ENCODE data around the gene TMEM259. TPM values are rescaled to one million over a fixed set of nuclear protein-coding genes. Genes with fewer than 3 reads are reported as not detected.

The TMEM259 gene
- total and polyA plus RNA-seq, 2 experiments from 2014 or later: 82.8 to 196 TPM

GRCh38 chr19:990119-990571 lies 30.8 kb downstream of the TMEM259 start:
- H3K27ac ChIP-seq (ENCODE audit: low read depth): no peak overlapping the region
- no peak for ATAC-seq
- no peaks in the 10 kb centered on the region for H3K9me3 Mint-ChIP-seq

More at GRCh38 chr19:990119-990571, 30.8 kb downstream of the TMEM259 start:
- peaks cover 43% of the 10 kb centered on the region for H3K36me3 Mint-ChIP-seq (ENCODE audit: low read depth)
- peaks cover 5% of the 10 kb centered on the region; the same call in 1 of the 2 replicates for H3K36me3 ChIP-seq (ENCODE audit: insufficient read depth)
- no peak overlapping the region; the same call in 2 of the 3 replicates for H3K4me3 Mint-ChIP-seq
- H3K27ac Mint-ChIP-seq: no peak overlapping the region
- no peak for DNase-seq (ENCODE audit: low spot score)
- H3K27me3 ChIP-seq (ENCODE audit: insufficient read depth): no peaks in the 10 kb centered on the region
- TF ChIP-seq, protein P1, sequence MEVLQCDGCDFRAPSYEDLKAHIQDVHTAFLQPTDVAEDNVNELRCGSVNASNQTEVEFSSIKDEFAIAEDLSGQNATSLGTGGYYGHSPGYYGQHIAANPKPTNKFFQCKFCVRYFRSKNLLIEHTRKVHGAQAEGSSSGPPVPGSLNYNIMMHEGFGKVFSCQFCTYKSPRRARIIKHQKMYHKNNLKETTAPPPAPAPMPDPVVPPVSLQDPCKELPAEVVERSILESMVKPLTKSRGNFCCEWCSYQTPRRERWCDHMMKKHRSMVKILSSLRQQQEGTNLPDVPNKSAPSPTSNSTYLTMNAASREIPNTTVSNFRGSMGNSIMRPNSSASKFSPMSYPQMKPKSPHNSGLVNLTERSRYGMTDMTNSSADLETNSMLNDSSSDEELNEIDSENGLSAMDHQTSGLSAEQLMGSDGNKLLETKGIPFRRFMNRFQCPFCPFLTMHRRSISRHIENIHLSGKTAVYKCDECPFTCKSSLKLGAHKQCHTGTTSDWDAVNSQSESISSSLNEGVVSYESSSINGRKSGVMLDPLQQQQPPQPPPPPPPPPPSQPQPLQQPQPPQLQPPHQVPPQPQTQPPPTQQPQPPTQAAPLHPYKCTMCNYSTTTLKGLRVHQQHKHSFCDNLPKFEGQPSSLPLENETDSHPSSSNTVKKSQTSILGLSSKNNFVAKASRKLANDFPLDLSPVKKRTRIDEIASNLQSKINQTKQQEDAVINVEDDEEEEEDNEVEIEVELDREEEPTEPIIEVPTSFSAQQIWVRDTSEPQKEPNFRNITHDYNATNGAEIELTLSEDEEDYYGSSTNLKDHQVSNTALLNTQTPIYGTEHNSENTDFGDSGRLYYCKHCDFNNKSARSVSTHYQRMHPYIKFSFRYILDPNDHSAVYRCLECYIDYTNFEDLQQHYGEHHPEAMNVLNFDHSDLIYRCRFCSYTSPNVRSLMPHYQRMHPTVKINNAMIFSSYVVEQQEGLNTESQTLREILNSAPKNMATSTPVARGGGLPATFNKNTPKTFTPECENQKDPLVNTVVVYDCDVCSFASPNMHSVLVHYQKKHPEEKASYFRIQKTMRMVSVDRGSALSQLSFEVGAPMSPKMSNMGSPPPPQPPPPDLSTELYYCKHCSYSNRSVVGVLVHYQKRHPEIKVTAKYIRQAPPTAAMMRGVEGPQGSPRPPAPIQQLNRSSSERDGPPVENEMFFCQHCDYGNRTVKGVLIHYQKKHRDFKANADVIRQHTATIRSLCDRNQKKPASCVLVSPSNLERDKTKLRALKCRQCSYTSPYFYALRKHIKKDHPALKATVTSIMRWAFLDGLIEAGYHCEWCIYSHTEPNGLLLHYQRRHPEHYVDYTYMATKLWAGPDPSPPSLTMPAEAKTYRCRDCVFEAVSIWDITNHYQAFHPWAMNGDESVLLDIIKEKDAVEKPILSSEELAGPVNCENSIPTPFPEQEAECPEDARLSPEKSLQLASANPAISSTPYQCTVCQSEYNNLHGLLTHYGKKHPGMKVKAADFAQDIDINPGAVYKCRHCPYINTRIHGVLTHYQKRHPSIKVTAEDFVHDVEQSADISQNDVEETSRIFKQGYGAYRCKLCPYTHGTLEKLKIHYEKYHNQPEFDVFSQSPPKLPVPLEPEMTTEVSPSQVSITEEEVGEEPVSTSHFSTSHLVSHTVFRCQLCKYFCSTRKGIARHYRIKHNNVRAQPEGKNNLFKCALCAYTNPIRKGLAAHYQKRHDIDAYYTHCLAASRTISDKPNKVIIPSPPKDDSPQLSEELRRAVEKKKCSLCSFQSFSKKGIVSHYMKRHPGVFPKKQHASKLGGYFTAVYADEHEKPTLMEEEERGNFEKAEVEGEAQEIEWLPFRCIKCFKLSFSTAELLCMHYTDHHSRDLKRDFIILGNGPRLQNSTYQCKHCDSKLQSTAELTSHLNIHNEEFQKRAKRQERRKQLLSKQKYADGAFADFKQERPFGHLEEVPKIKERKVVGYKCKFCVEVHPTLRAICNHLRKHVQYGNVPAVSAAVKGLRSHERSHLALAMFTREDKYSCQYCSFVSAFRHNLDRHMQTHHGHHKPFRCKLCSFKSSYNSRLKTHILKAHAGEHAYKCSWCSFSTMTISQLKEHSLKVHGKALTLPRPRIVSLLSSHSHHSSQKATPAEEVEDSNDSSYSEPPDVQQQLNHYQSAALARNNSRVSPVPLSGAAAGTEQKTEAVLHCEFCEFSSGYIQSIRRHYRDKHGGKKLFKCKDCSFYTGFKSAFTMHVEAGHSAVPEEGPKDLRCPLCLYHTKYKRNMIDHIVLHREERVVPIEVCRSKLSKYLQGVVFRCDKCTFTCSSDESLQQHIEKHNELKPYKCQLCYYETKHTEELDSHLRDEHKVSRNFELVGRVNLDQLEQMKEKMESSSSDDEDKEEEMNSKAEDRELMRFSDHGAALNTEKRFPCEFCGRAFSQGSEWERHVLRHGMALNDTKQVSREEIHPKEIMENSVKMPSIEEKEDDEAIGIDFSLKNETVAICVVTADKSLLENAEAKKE (CRISPR knock-in tag; IDR thresholded peaks at IDR 0.05): no peak
- TF ChIP-seq EZH2 (IDR thresholded peaks at IDR 0.05; ENCODE audit: low read depth, unreplicated experiment): no peak
- no peak overlapping the region for H3K4me3 ChIP-seq
- no peaks in the 10 kb centered on the region; the same call in 1 of the 2 replicates for H4K20me1 ChIP-seq (replicated peaks; ENCODE audit: insufficient read depth)
- H3K9me2 ChIP-seq (ENCODE audit: insufficient read depth): no peaks in the 10 kb centered on the region
- H3K27me3 Mint-ChIP-seq (ENCODE audit: insufficient read depth, low read depth, poor library complexity): peaks cover 9% of the 10 kb centered on the region
- peaks cover 6% of the 10 kb centered on the region; the same call in 2 of the 3 replicates for H3K4me1 Mint-ChIP-seq
- no peak overlapping the region for H2AFZ ChIP-seq
- no peaks in the 10 kb centered on the region for H3K4me1 ChIP-seq (ENCODE audit: insufficient read depth)
- no peak overlapping the region for H3K4me2 ChIP-seq
- peaks cover 25% of the 10 kb centered on the region for H3F3A ChIP-seq (replicated peaks; ENCODE audit: low read depth)
- H3K79me2 ChIP-seq (replicated peaks; ENCODE audit: insufficient read depth): peaks cover 4% of the 10 kb centered on the region

Measured in GM23338 (cell line).